HEK293 (cell line): ENCODE data around the gene GRB2.

Experiments
- CTCF ChIA-PET: fragments of 350-600 bp; formaldehyde crosslinking; extraction: SDS; loops from one replicate; lab custom pipeline; 2021; ENCODE audit warnings: antibody characterized with exemption; lab: Yijun Ruan, JAX
- POLR2A ChIA-PET: fragments of 300-600 bp; formaldehyde crosslinking; extraction: SDS; loops from one replicate; lab custom pipeline; 2020; ENCODE audit warnings: antibody characterized with exemption, inconsistent platforms; lab: Yijun Ruan, JAX
- H3K27ac ChIP-seq: fragments of 200-500 bp; sonication (Bioruptor generic); 2 replicates; pipeline ENCODE4 v1.5.1; 2014; ENCODE audit warnings: low read depth, low read length, control low read depth, inconsistent platforms; ENCODE audit errors: extremely low read depth
- H3K36me3 ChIP-seq, 2 experiments: fragments of 200-500 bp in 1 of 2; sonication (Bioruptor generic) in 1 of 2; 1 replicate in 1 of 2; 2 replicates in 1 of 2; pipeline ENCODE4 v1.5.1; 2014 to 2017; ENCODE audit warnings: inconsistent platforms in 2 of 2, low read length in 2 of 2; ENCODE audit not compliant: control insufficient read depth in 2 of 2, insufficient read depth in 1 of 2
- H3K4me1 ChIP-seq: fragments of 200-500 bp; sonication (Bioruptor generic); 2 replicates; pipeline ENCODE4 v1.5.1; 2014; ENCODE audit warnings: mild to moderate bottlenecking, low read length, inconsistent platforms; ENCODE audit not compliant: control insufficient read depth, insufficient read depth
- H3K4me3 ChIP-seq: 2 replicates; pipeline ENCODE4 v1.5.1; 2011; ENCODE audit warnings: low read depth, mild to moderate bottlenecking, control low read depth, low read length, moderate library complexity
- H3K9me3 ChIP-seq: fragments of 200-500 bp; sonication (Bioruptor generic); 2 replicates; pipeline ENCODE4 v1.5.1; 2014; ENCODE audit warnings: low read depth, low read length, inconsistent platforms; ENCODE audit not compliant: control insufficient read depth, insufficient read depth
- BCL11B ChIP-seq: fragments of 450-650 bp; formaldehyde crosslinking; IDR thresholded peaks from 2 replicates; pipeline ENCODE4 v1.5.1; 2016; ENCODE audit warnings: low read depth, missing biosample characterization, missing genetic modification characterization
- PRDM1 ChIP-seq: fragments of 450-650 bp; formaldehyde crosslinking; IDR thresholded peaks from 2 replicates; pipeline ENCODE4; 2016; ENCODE audit warnings: missing biosample characterization, missing genetic modification characterization
- ZBTB17 ChIP-seq: fragments of 450-650 bp; formaldehyde crosslinking; IDR thresholded peaks from 2 replicates; pipeline ENCODE4 v1.5.1; 2016; ENCODE audit warnings: missing biosample characterization, missing genetic modification characterization
- ZBTB48 ChIP-seq: fragments of 450-650 bp; formaldehyde crosslinking; IDR thresholded peaks from 2 replicates; pipeline ENCODE4 v1.5.1; 2016; ENCODE audit warnings: missing biosample characterization, missing genetic modification characterization
- ZFP3 ChIP-seq: fragments of 450-650 bp; formaldehyde crosslinking; IDR thresholded peaks from 2 replicates; pipeline ENCODE4 v1.5.1; 2016; ENCODE audit warnings: low read depth, missing biosample characterization, missing genetic modification characterization
- ZNF280C ChIP-seq: fragments of 450-650 bp; formaldehyde crosslinking; IDR thresholded peaks from 2 replicates; pipeline ENCODE4 v1.5.1; 2016; ENCODE audit warnings: missing biosample characterization, missing genetic modification characterization
- ZNF324 ChIP-seq: fragments of 450-650 bp; formaldehyde crosslinking; IDR thresholded peaks from 2 replicates; pipeline ENCODE4 v1.5.1; 2016; ENCODE audit warnings: missing biosample characterization, missing genetic modification characterization
- ZNF366 ChIP-seq: fragments of 450-650 bp; formaldehyde crosslinking; conservative IDR thresholded peaks from 2 replicates; pipeline ENCODE4 v1.5.1; 2016; ENCODE audit warnings: missing biosample characterization, missing genetic modification characterization
- ZNF426 ChIP-seq: fragments of 450-650 bp; formaldehyde crosslinking; IDR thresholded peaks from 2 replicates; pipeline ENCODE4 v1.5.1; 2017; ENCODE audit warnings: missing biosample characterization, missing genetic modification characterization, mild to moderate bottlenecking, inconsistent platforms, moderate library complexity
- ZNF473 ChIP-seq: fragments of 450-650 bp; formaldehyde crosslinking; IDR thresholded peaks from 2 replicates; pipeline ENCODE4 v1.5.1; 2017; ENCODE audit warnings: missing biosample characterization, missing genetic modification characterization
- ZNF560 ChIP-seq: fragments of 450-650 bp; formaldehyde crosslinking; IDR thresholded peaks from 2 replicates; pipeline ENCODE4 v1.5.1; 2017; ENCODE audit warnings: missing biosample characterization, missing genetic modification characterization, borderline replicate concordance
- ZNF596 ChIP-seq: fragments of 450-650 bp; IDR thresholded peaks from 2 replicates; pipeline ENCODE4 v1.5.0; 2018; ENCODE audit warnings: missing biosample characterization, mild to moderate bottlenecking, missing genetic modification characterization, moderate library complexity
- ZNF624 ChIP-seq: fragments of 450-650 bp; formaldehyde crosslinking; IDR thresholded peaks from 2 replicates; pipeline ENCODE4 v1.5.1; 2017; ENCODE audit warnings: missing biosample characterization, missing genetic modification characterization
- ZNF639 ChIP-seq: fragments of 450-650 bp; formaldehyde crosslinking; IDR thresholded peaks from 2 replicates; pipeline ENCODE4 v1.5.1; 2016; ENCODE audit warnings: missing biosample characterization, missing genetic modification characterization
- ZNF792 ChIP-seq: fragments of 450-650 bp; formaldehyde crosslinking; IDR thresholded peaks from 2 replicates; pipeline ENCODE4 v1.5.1; 2016; ENCODE audit warnings: missing biosample characterization, missing genetic modification characterization

The GRB2 gene

GRCh38 chr17:75325348-75325747, 80.1 kb downstream of the GRB2 start:
- ChIA-PET POLR2A (interaction anchor here (1.0 kb wide), 1 partner anchor 80 kb away, joined by 3 read pairs; no protein-coding TSS in a partner anchor), CTCF (interaction anchor here (0.7 to 1.5 kb wide), 4 partner anchors 34 to 87 kb away, joined by 3 to 5 read pairs (median 4); partner anchors contain the start of gene MIF4GD)
- Histone ChIP-seq H3K4me3 (no peak overlapping the region), H3K9me3 (no peaks in the 10 kb centered on the region), H3K27ac (0 out of 2 replicates have a peak overlapping the region, but pooled peaks have one; percentile 5)
- TF ChIP-seq ZNF596 (tag by site-specific recombination) (peak; percentile 42; the same call in 1 of the 2 replicates), ZBTB17 (tag by site-specific recombination) (no peak), PRDM1 (tag by site-specific recombination) (peak; percentile 65; the same call in 1 of the 2 replicates)
- TF ChIP-seq, all 188 proteins: peak for 2
- H3K36me3 ChIP-seq: peaks cover 22% of the 10 kb centered on the region in 2 experiments
- H3K4me1 ChIP-seq: peaks cover 5% of the 10 kb centered on the region

- TF ChIP-seq ZNF560 (tag by site-specific recombination) (no peak), ZNF324 (tag by site-specific recombination) (no peak), ZNF426 (tag by site-specific recombination) (no peak), ZBTB48 (tag by site-specific recombination) (no peak), ZNF792 (tag by site-specific recombination) (no peak), ZNF280C (tag by site-specific recombination) (no peak), ZNF473 (tag by site-specific recombination) (no peak), BCL11B (tag by site-specific recombination) (no peak), ZNF624 (tag by site-specific recombination) (no peak), ZFP3 (tag by site-specific recombination) (no peak)
- POLR2A ChIA-PET: interaction anchor here (0.6 to 0.8 kb wide), 3 partner anchors 72 to 201 kb away, joined by 3 to 4 read pairs (median 3); no protein-coding TSS in a partner anchor
Measured at GRCh38 chr17:75321506-75321905, 84.0 kb downstream of the GRB2 start.

GRCh38 chr17:75319904-75320691, 85.4 kb downstream of the GRB2 start:
- Histone ChIP-seq H3K27ac (no peak overlapping the region), H3K36me3 (peaks cover 22 to 46% of the 10 kb centered on the region in 2 experiments), H3K9me3 (no peaks in the 10 kb centered on the region), H3K4me1 (peaks cover 5% of the 10 kb centered on the region), H3K4me3 (no peak overlapping the region)
- TF ChIP-seq ZNF639 (tag by site-specific recombination) (no peak), ZNF366 (tag by site-specific recombination) (0 out of 2 replicates have a peak, but pooled peaks have one; percentile 13)
- ChIA-PET POLR2A (interaction anchor here (1.1 to 1.8 kb wide), 2 partner anchors 31 to 73 kb away, joined by 4 to 5 read pairs; partner anchors contain the start of gene SLC25A19), CTCF (interaction anchor here (0.7 to 4.9 kb wide), 4 partner anchors 24 to 92 kb away, joined by 3 to 41 read pairs (median 6); no protein-coding TSS in a partner anchor)

More at GRCh38 chr17:75321506-75321905, 84.0 kb downstream of the GRB2 start:
- CTCF ChIA-PET: interaction anchor here (0.6 to 4.9 kb wide), 16 partner anchors 8 to 429 kb away, joined by 3 to 41 read pairs (median 10); partner anchors contain the start of genes MIF4GD and SLC25A19
- H3K4me1 ChIP-seq: peaks cover 5% of the 10 kb centered on the region
- H3K4me3 ChIP-seq: no peak overlapping the region
- H3K27ac ChIP-seq: no peak overlapping the region
- H3K9me3 ChIP-seq: no peaks in the 10 kb centered on the region
- H3K36me3 ChIP-seq: peaks cover 22 to 48% of the 10 kb centered on the region in 2 experiments
